Endodermal cell (in vitro differentiated cells): Measurements from ENCODE around the gene HDLBP. TPM values are rescaled to one million over a fixed set of nuclear protein-coding genes. Genes with fewer than 3 reads are reported as not detected.
"Not testable (repeated sequence)": the region's sequence is repeated elsewhere in the genome, so short reads cannot be mapped to it uniquely, and the experiment has no call there.

Source experiments
- DNase-seq: peaks from one replicate; pipeline ENCODE4 v3.0.0-alpha.2; 2017
- H3K27ac ChIP-seq: 2 replicates; pipeline ENCODE4 v1.5.1; 2013; ENCODE audit warnings: mild to moderate bottlenecking, low read depth, low read length, moderate library complexity
- H3K27me3 ChIP-seq: 2 replicates; pipeline ENCODE4 v1.6.1; 2013; ENCODE audit warnings: mild to moderate bottlenecking, low read length, moderate library complexity; ENCODE audit not compliant: insufficient read depth, control insufficient read depth, poor library complexity, severe bottlenecking
- H3K36me3 ChIP-seq: 2 replicates; pipeline ENCODE4 v1.7.0; 2013; ENCODE audit warnings: mild to moderate bottlenecking, low read length, moderate library complexity; ENCODE audit not compliant: control insufficient read depth, insufficient read depth
- H3K4me1 ChIP-seq: one replicate; pipeline ENCODE4 v1.7.0; 2013; ENCODE audit warnings: low read length; ENCODE audit not compliant: control insufficient read depth, insufficient read depth
- H3K4me3 ChIP-seq: 2 replicates; pipeline ENCODE4 v1.5.1; 2013; ENCODE audit warnings: mild to moderate bottlenecking, low read length, moderate library complexity
- H3K9ac ChIP-seq: 2 replicates; pipeline ENCODE4 v1.6.1; 2013; ENCODE audit warnings: mild to moderate bottlenecking, low read length, moderate library complexity; ENCODE audit not compliant: poor library complexity, severe bottlenecking; ENCODE audit errors: extremely low read depth
- H3K9me3 ChIP-seq: 2 replicates; pipeline ENCODE4 v1.6.1; 2013; ENCODE audit warnings: mild to moderate bottlenecking, low read length, moderate library complexity; ENCODE audit not compliant: control insufficient read depth
- H3K27ac Mint-ChIP-seq: 2 replicates; pipeline ENCODE4 v1.8.0; 2020; ENCODE audit warnings: mixed read lengths
- H3K27me3 Mint-ChIP-seq: 2 replicates; pipeline ENCODE4 v1.8.0; 2021; ENCODE audit warnings: mild to moderate bottlenecking, mixed read lengths; ENCODE audit not compliant: insufficient read depth
- H3K36me3 Mint-ChIP-seq: 2 replicates; pipeline ENCODE4 v1.8.0; 2020; ENCODE audit warnings: low read depth, mixed read lengths
- H3K4me1 Mint-ChIP-seq: 2 replicates; pipeline ENCODE4 v1.8.0; 2020; ENCODE audit warnings: mixed read lengths
- H3K4me3 Mint-ChIP-seq: 2 replicates; pipeline ENCODE4 v1.8.0; 2020; ENCODE audit warnings: mild to moderate bottlenecking, moderate library complexity, mixed read lengths
- H3K9me3 Mint-ChIP-seq: 2 replicates; pipeline ENCODE4 v1.8.0; 2020; ENCODE audit warnings: mild to moderate bottlenecking, mixed read lengths
- WGBS, 2 experiments: methylation state at CpG; one replicate each; pipeline versions ENCODE4 v1.1.5 to v1.1.7; 2013; ENCODE audit warnings: missing lambda C conversion rate in 2 of 2, mixed read lengths in 1 of 2; ENCODE audit not compliant: insufficient coverage in 1 of 2, insufficient read length in 1 of 2; 5-methylcytosine and 5-hydroxymethylcytosine counted together
- total RNA-seq, 2 donors: library from RNA; stranded (reverse); fragmentation: NEBNext Ultra II Directional in 1 of 2; extraction: Animal tissue kit (Norgen Biotek cat#: 25700) in 1 of 2; gene quantifications; 2 replicates in 1 of 2; 3 replicates in 1 of 2; pipeline ENCODE4 v1.2.1, GENCODE V29; 2021
- TF ChIP-seq, protein P1 (sequence below): fragments of 200-600 bp; sonication (generic); conservative IDR thresholded peaks from 2 replicates; pipeline ENCODE4 v1.5.0; 2021; ENCODE audit warnings: antibody characterized with exemption, mild to moderate bottlenecking

Gene HDLBP
- total RNA-seq, 2 donors from 2014 or later = 344 to 374 TPM

DNA sequence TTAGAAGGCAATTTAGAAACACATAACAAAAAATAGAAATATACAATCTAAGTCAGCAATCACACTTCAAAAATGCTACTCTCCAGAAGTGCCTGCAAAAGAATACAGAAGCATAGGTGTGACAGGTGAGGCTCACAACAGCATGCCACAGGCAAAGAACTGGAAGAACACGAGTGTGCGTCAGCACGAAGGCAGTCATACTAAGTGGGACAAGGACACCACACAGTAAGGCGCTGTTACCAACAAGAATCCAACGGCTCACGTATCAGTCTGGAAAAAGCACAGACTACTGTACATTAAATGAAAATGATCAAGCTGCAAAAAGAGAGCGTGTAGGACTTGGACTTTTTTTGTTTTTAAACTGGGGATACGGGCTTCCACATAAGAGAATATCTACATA, 18.7 kb downstream of the HDLBP start:
- no peaks in the 10 kb centered on the region for H3K27me3 ChIP-seq
- 97 to 98% methylated on average over 7 to 8 of the region's 8 CpGs for WGBS, 2 experiments
- no peaks in the 10 kb centered on the region for H3K27me3 Mint-ChIP-seq

DNA sequence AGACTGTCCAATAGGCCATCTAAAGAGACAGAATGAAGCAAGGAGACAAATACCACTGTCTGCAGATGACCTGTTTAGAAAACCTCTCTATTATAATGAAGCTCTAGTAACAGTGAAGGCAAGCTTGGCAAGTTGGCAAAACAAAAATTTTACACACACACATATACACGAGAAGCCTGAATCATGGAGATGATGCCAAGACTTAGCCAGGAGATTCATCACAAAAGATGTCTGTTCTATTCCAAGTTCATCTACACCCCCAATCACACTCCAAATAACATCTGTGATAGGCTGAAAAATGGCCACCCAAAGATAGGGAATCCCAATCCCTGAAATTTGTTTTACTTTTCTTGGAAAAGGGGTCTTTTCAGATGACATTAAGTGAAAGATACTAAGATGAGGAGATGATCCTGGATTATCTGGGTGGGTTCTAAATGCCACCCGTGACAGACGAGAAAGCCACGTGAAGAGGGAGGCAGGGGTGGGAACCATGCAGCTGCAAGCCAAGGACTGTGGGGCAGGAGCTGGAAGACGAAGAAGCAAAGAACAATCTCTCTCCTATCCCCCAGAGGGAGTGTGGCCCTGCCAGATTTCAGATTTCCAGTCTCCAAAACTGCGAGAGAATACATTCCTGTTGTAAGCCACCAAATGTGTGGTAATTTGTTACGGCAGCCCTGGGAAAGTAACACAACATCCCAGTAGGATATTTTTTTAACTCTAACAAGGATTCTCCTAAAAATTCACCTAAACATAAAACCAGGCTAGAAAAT, 20.0 kb downstream of the HDLBP start:
- Mint-ChIP-seq H3K27me3 (no peaks in the 10 kb centered on the region), H3K4me1 (peaks cover 5% of the 10 kb centered on the region), H3K36me3 (peaks cover 17% of the 10 kb centered on the region), H3K4me3 (no peak overlapping the region), H3K27ac (no peak overlapping the region), H3K9me3 (no peaks in the 10 kb centered on the region)
- no peaks in the 10 kb centered on the region for H3K4me1 ChIP-seq
- H3K27me3 ChIP-seq = no peaks in the 10 kb centered on the region
- TF ChIP-seq, protein P1, sequence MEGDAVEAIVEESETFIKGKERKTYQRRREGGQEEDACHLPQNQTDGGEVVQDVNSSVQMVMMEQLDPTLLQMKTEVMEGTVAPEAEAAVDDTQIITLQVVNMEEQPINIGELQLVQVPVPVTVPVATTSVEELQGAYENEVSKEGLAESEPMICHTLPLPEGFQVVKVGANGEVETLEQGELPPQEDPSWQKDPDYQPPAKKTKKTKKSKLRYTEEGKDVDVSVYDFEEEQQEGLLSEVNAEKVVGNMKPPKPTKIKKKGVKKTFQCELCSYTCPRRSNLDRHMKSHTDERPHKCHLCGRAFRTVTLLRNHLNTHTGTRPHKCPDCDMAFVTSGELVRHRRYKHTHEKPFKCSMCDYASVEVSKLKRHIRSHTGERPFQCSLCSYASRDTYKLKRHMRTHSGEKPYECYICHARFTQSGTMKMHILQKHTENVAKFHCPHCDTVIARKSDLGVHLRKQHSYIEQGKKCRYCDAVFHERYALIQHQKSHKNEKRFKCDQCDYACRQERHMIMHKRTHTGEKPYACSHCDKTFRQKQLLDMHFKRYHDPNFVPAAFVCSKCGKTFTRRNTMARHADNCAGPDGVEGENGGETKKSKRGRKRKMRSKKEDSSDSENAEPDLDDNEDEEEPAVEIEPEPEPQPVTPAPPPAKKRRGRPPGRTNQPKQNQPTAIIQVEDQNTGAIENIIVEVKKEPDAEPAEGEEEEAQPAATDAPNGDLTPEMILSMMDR = peak; percentile 15
- no peak for DNase-seq
- peaks cover 6% of the 10 kb centered on the region for H3K9me3 ChIP-seq
- H3K4me3 ChIP-seq = no peak overlapping the region
- H3K36me3 ChIP-seq = peaks cover 16% of the 10 kb centered on the region
- no peak overlapping the region for H3K27ac ChIP-seq
- H3K9ac ChIP-seq = no peak overlapping the region
- WGBS, 2 experiments = 94 to 96% methylated on average over 3 to 7 of the region's 7 CpGs

More for the DNA sequence above, 18.7 kb downstream of the HDLBP start:
- Histone ChIP-seq H3K9ac (no peak overlapping the region), H3K36me3 (peaks cover 16% of the 10 kb centered on the region), H3K4me3 (no peak overlapping the region), H3K27ac (no peak overlapping the region), H3K9me3 (peaks cover 6% of the 10 kb centered on the region), H3K4me1 (no peaks in the 10 kb centered on the region)
- peaks cover 5% of the 10 kb centered on the region for H3K4me1 Mint-ChIP-seq
- TF ChIP-seq, protein P1 = no peak
- no peak for DNase-seq
- H3K27ac Mint-ChIP-seq = no peak overlapping the region
- peaks cover 17% of the 10 kb centered on the region for H3K36me3 Mint-ChIP-seq
- H3K9me3 Mint-ChIP-seq = no peaks in the 10 kb centered on the region
- H3K4me3 Mint-ChIP-seq = no peak overlapping the region

DNA sequence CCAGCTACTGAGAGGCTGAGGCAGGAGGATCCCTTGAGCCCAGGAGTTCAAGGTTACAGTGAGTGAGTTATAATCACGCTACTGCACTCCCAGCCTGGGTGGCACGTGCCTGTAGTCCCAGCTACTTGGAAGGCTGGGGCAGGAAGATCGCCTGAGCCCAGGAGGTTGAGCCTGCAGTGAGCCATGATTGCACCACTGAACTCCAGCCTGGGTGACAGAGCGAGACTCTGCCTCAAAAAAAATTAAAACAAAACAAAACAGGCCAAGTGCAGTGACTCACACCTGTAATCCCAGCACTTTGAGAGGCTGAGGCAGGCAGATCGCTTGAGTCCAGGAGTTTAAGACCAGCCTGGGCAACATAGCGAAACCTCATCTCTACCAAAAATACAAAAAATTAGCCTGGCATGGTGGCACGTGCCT, 22.1 kb downstream of the HDLBP start:
- not testable (repeated sequence) for H3K27ac Mint-ChIP-seq, H3K9ac ChIP-seq, DNase-seq, H3K4me1 ChIP-seq, H3K27me3 Mint-ChIP-seq, H3K9me3 ChIP-seq, H3K27ac ChIP-seq, H3K27me3 ChIP-seq, H3K4me3 ChIP-seq, H3K4me1 Mint-ChIP-seq, H3K4me3 Mint-ChIP-seq, H3K9me3 Mint-ChIP-seq
- peaks cover 17% of the 10 kb centered on the region for H3K36me3 Mint-ChIP-seq
- WGBS, 2 experiments = 95 to 96% methylated on average over 4 to 7 of the region's 7 CpGs
- peaks cover 16% of the 10 kb centered on the region for H3K36me3 ChIP-seq
